ENCODE results near the gene C11orf68.

The C11orf68 gene

DNA sequence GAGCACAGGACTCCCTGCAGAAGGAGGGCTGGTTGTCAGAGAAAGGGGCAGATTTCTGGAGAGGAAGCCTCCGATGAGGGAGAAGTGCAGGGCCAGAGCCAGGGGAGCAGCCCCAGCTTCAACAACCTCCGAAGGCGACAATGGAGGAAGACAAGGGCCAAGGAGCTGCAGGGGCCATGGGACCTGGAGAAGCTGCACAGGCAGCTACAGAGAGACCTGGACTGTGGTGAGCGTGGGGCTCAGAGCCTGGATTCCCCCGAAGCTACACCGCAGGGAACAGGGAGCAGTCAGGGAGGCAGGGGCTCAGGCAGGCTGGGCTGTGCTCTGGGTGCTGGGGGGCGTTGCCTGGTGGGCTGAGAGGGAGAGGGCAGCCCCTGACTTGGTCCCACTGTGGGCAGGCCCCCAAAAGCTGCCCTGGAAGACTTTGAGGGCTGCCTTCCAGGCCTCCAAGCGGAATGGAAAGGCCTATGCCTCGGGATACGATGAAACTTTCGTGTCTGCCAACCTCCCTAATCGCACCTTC, 28.8 kb upstream of the C11orf68 start:
- no peaks in the 10 kb centered on the region for H3K27me3 ChIP-seq (ENCODE audit: insufficient read depth, poor library complexity, severe bottlenecking)
- no peak for ATAC-seq (ENCODE audit: low read depth)
- H3K36me3 ChIP-seq (ENCODE audit: low read depth): no peaks in the 10 kb centered on the region
- H3K9me3 ChIP-seq (ENCODE audit: severe bottlenecking): no peaks in the 10 kb centered on the region
- DNase-seq (ENCODE audit: low spot score): no peak
- H3K27ac ChIP-seq (ENCODE audit: poor library complexity, severe bottlenecking): no peak overlapping the region
- TF ChIP-seq, protein P1, sequence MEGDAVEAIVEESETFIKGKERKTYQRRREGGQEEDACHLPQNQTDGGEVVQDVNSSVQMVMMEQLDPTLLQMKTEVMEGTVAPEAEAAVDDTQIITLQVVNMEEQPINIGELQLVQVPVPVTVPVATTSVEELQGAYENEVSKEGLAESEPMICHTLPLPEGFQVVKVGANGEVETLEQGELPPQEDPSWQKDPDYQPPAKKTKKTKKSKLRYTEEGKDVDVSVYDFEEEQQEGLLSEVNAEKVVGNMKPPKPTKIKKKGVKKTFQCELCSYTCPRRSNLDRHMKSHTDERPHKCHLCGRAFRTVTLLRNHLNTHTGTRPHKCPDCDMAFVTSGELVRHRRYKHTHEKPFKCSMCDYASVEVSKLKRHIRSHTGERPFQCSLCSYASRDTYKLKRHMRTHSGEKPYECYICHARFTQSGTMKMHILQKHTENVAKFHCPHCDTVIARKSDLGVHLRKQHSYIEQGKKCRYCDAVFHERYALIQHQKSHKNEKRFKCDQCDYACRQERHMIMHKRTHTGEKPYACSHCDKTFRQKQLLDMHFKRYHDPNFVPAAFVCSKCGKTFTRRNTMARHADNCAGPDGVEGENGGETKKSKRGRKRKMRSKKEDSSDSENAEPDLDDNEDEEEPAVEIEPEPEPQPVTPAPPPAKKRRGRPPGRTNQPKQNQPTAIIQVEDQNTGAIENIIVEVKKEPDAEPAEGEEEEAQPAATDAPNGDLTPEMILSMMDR (IDR thresholded peaks at IDR 0.05; ENCODE audit: poor library complexity, severe bottlenecking): no peak
- H3K4me3 ChIP-seq (ENCODE audit: severe bottlenecking): no peak overlapping the region
- no peaks in the 10 kb centered on the region for H3K4me1 ChIP-seq (ENCODE audit: insufficient read depth, poor library complexity, severe bottlenecking)

DNA sequence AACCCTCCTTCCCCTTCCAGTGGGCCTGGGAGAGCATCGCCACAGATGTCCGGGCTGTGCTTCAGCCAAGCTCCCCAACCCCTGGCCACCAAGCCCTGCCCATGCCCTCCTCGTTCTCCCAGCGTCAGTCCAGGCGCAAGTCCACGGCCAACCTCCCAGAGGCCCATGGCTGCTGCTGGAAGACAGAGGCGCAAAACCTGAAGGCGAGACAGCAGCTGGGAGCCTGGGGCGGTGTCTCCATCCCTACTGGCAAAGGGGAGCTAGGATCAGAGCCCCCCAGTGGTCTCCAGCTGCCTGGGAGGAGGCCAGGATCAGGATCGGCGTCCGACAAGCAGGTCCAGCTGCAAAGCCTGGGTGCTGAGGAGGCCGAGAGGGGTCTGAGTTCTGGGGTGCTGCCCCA, 28.3 kb upstream of the C11orf68 start:
- H3K27ac ChIP-seq (ENCODE audit: poor library complexity, severe bottlenecking): no peak overlapping the region
- H3K27me3 ChIP-seq (ENCODE audit: insufficient read depth, poor library complexity, severe bottlenecking): no peaks in the 10 kb centered on the region
- no peak for ATAC-seq (ENCODE audit: low read depth)
- H3K4me1 ChIP-seq (ENCODE audit: insufficient read depth, poor library complexity, severe bottlenecking): no peaks in the 10 kb centered on the region
- TF ChIP-seq, protein P1 (IDR thresholded peaks at IDR 0.05; ENCODE audit: poor library complexity, severe bottlenecking): no peak
- DNase-seq (ENCODE audit: low spot score): no peak
- no peaks in the 10 kb centered on the region for H3K36me3 ChIP-seq (ENCODE audit: low read depth)
- H3K4me3 ChIP-seq (ENCODE audit: severe bottlenecking): no peak overlapping the region
- H3K9me3 ChIP-seq (ENCODE audit: severe bottlenecking): no peaks in the 10 kb centered on the region

DNA sequence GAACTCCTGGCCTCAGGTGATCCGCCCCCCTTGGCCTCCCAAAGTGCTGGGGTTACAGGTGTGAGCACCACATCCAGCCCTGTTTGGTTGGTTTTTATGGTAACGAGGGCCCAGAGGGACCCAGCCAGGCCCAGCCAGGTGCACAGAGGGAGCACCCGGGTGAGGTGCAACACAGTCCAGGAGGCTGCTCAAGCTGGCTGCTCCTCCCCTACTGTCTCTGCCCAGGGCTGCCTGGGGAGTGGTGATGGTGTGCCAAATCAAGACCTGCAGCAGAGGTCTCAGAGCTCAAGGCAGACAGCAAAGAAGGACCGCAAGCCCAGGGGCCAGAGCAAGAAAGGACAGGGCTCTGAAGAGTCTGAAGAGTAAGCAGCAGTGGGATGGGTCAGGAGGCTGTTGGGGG, 27.8 kb upstream of the C11orf68 start:
- Histone ChIP-seq H3K4me3 (ENCODE audit: severe bottlenecking) (no peak overlapping the region), H3K27ac (ENCODE audit: poor library complexity, severe bottlenecking) (no peak overlapping the region), H3K4me1 (ENCODE audit: insufficient read depth, poor library complexity, severe bottlenecking) (no peaks in the 10 kb centered on the region), H3K36me3 (ENCODE audit: low read depth) (no peaks in the 10 kb centered on the region), H3K27me3 (ENCODE audit: insufficient read depth, poor library complexity, severe bottlenecking) (no peaks in the 10 kb centered on the region), H3K9me3 (ENCODE audit: severe bottlenecking) (no peaks in the 10 kb centered on the region)
- peak; percentile 33; the same call in 1 of the 3 replicates for ATAC-seq (ENCODE audit: low read depth)
- TF ChIP-seq, protein P1 (IDR thresholded peaks at IDR 0.05; ENCODE audit: poor library complexity, severe bottlenecking): no peak
- DNase-seq (ENCODE audit: low spot score): no peak

DNA sequence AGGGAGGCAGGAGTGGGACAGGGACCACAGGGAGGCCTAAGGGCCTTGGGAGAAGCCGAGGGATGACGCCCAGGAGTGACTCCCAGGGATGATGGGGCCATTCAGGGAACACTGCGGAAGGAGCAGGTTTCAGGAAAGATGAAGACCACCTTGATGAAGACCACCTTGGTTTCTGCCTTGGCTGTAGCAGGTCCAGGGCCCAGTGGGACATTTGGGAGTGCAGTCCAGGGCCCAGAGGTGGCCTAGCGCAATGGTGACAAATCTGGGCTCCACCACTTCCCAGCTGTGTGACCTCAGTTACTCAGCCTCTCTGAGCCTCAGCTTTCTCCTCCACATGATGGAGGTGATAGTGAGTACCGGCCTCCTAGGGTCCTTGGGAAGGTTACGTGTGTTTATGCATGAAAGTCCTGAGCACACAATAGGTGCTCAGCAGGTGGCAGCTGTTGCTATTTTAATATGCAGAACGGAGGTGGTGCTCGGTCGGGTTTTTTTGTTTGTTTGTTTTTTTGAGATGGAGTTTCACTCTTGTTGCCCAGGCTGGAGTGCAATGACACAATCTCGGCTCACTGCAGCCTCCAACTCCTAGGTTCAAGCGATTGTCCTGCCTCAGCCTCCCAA, 27.2 kb upstream of the C11orf68 start:
- TF ChIP-seq, protein P1 (IDR thresholded peaks at IDR 0.05; ENCODE audit: poor library complexity, severe bottlenecking): no peak
- no peak for DNase-seq (ENCODE audit: low spot score)
- Histone ChIP-seq H3K4me1 (ENCODE audit: insufficient read depth, poor library complexity, severe bottlenecking) (peaks cover 5% of the 10 kb centered on the region), H3K4me3 (ENCODE audit: severe bottlenecking) (no peak overlapping the region), H3K36me3 (ENCODE audit: low read depth) (no peaks in the 10 kb centered on the region), H3K27ac (ENCODE audit: poor library complexity, severe bottlenecking) (no peak overlapping the region), H3K9me3 (ENCODE audit: severe bottlenecking) (no peaks in the 10 kb centered on the region), H3K27me3 (ENCODE audit: insufficient read depth, poor library complexity, severe bottlenecking) (no peaks in the 10 kb centered on the region)
- ATAC-seq (ENCODE audit: low read depth): no peak

DNA sequence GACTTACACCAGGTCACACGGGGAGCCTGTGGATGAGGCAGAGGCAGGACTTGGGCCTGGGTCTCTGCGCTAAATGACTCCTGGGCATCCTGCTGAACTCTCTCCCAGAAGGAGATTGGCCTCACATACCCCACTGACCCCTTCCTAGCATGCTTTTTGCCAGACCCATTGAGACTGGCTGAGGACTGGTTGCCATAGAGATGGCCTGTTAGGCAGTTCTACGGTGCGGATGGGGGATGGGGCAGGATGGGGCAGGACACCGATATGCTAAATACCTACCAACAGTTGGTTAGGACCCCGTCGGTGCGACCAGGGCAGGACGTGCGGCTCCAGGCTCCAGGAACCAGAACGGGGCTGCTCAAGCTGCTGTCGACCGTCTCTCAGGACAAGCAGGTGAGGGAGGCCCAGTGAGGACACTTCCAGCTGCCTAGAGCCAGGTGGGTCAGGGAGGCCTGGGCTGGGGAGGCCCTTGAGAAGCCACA, 26.6 kb upstream of the C11orf68 start, which contains the start of gene TSGA10IP:
TSS of gene TSGA10IP (plus strand) at position 51 of the 482 bp plus-strand sequence. CDS start at position 247, 196 bp downstream.
- no peaks in the 10 kb centered on the region for H3K27me3 ChIP-seq (ENCODE audit: insufficient read depth, poor library complexity, severe bottlenecking)
- DNase-seq (ENCODE audit: low spot score) (no peak), ATAC-seq (ENCODE audit: low read depth) (no peak)
- TF ChIP-seq, protein P1 (IDR thresholded peaks at IDR 0.05; ENCODE audit: poor library complexity, severe bottlenecking): no peak
- H3K9me3 ChIP-seq (ENCODE audit: severe bottlenecking): no peaks in the 10 kb centered on the region
- peaks cover 6% of the 10 kb centered on the region for H3K4me1 ChIP-seq (ENCODE audit: insufficient read depth, poor library complexity, severe bottlenecking)
- H3K4me3 ChIP-seq (ENCODE audit: severe bottlenecking): no peak within 1 kb of the TSS
- no peak within 1 kb of the TSS for H3K27ac ChIP-seq (ENCODE audit: poor library complexity, severe bottlenecking)
- no peaks in the 10 kb centered on the region for H3K36me3 ChIP-seq (ENCODE audit: low read depth)
